Urinary bladder (tissue), 4 donors: ENCODE data around the gene MAP3K5. TPM values are rescaled to one million over a fixed set of nuclear protein-coding genes. Genes with fewer than 3 reads are reported as not detected.

Source experiments
- DNase-seq: peaks from one replicate; pipeline ENCODE4 v3.0.0-alpha.2; 2015; ENCODE audit errors: extremely low spot score
- H3K27ac ChIP-seq: one replicate; pipeline ENCODE4 v1.5.1; 2013; ENCODE audit warnings: low read depth, mild to moderate bottlenecking, moderate library complexity
- H3K36me3 ChIP-seq: one replicate; pipeline ENCODE4 v1.6.1; 2013; ENCODE audit warnings: mild to moderate bottlenecking, moderate library complexity; ENCODE audit not compliant: insufficient read depth
- H3K4me1 ChIP-seq: one replicate; pipeline ENCODE4 v1.6.1; 2013; ENCODE audit warnings: mild to moderate bottlenecking, moderate library complexity; ENCODE audit not compliant: insufficient read depth
- H3K4me3 ChIP-seq: one replicate; pipeline ENCODE4 v1.5.1; 2013; ENCODE audit warnings: low read depth, low read length
- WGBS: extraction: QIAGEN DNeasy Blood & Tissue Kit; methylation state at CpG from one replicate; pipeline ENCODE4 v1.1.7; 2013; 5-methylcytosine and 5-hydroxymethylcytosine counted together
- polyA plus RNA-seq: library from polyadenylated mRNA; stranded (reverse); fragments of 200-250 nt; gene quantifications from one replicate; pipeline ENCODE4 v1.2.3, GENCODE V29; 2013
- small RNA-seq: library from RNA; depleted of rRNA; stranded (forward); fragments of <200 nt; gene quantifications from one replicate; pipeline ENCODE3, GENCODE V24; 2014
- total RNA-seq: library from RNA; depleted of rRNA; stranded (reverse); fragments of >200 nt; gene quantifications from one replicate; pipeline ENCODE4 v1.2.3, GENCODE V29; 2014
- donor health status: healthy with polysubstance abuse.
- donor health status: healthy.

The MAP3K5 gene
- total and polyA plus RNA-seq, 2 donors = 11.3 to 19.4 TPM

- WGBS = 91% methylated on average over 5 of the region's 5 CpGs
These were observed 282.0 kb downstream of the MAP3K5 start for GRCh38 chr6:136510299-136510698.

GRCh38 chr6:136508725-136509392, 283.4 kb downstream of the MAP3K5 start:
- WGBS = 74% methylated on average over 1 of the region's 1 CpG
- H3K4me3 ChIP-seq = no peak overlapping the region
- H3K36me3 ChIP-seq = no peaks in the 10 kb centered on the region
- no peak for DNase-seq
- no peaks in the 10 kb centered on the region for H3K4me1 ChIP-seq
- no peak overlapping the region for H3K27ac ChIP-seq

More at GRCh38 chr6:136510299-136510698, 282.0 kb downstream of the MAP3K5 start:
- Histone ChIP-seq H3K4me3 (no peak overlapping the region), H3K4me1 (no peaks in the 10 kb centered on the region), H3K27ac (no peak overlapping the region), H3K36me3 (no peaks in the 10 kb centered on the region)
- no peak for DNase-seq

Small RNA genes within 50 kb of the gene (small RNA-seq; reads per million reads assigned to genes)
- not detected for gene RNA5SP219

Other genes starting within 250 kb of the MAP3K5 start
- 10.4 TPM for gene MAP7, start 242.1 kb downstream of the MAP3K5 start, total RNA-seq
- 3.3 TPM for gene MAP7, start 242.1 kb downstream of the MAP3K5 start, polyA plus RNA-seq
- 8.6 TPM for gene PEX7, start 30.1 kb upstream of the MAP3K5 start, total RNA-seq
- 9.2 TPM for gene PEX7, start 30.1 kb upstream of the MAP3K5 start, polyA plus RNA-seq
- gene SLC35D3, start 129.8 kb upstream of the MAP3K5 start, total RNA-seq = 0.16 TPM
- gene SLC35D3, start 129.8 kb upstream of the MAP3K5 start, polyA plus RNA-seq = 0.09 TPM